Neural progenitor cell (in vitro differentiated cells): Measurements from ENCODE around the gene SAMD3.

Experiments
- CTCF ChIP-seq: fragments of 200-600 bp; sonication (generic); IDR thresholded peaks from 2 replicates; pipeline ENCODE4 v1.5.1; 2017; ENCODE audit warnings: antibody characterized with exemption, mild to moderate bottlenecking
- EZH2 ChIP-seq: fragments of 200-600 bp; sonication (generic); IDR thresholded peaks from 2 replicates; pipeline ENCODE4 v1.6.1; 2017; ENCODE audit warnings: antibody characterized with exemption, mild to moderate bottlenecking, moderate library complexity

DNA sequence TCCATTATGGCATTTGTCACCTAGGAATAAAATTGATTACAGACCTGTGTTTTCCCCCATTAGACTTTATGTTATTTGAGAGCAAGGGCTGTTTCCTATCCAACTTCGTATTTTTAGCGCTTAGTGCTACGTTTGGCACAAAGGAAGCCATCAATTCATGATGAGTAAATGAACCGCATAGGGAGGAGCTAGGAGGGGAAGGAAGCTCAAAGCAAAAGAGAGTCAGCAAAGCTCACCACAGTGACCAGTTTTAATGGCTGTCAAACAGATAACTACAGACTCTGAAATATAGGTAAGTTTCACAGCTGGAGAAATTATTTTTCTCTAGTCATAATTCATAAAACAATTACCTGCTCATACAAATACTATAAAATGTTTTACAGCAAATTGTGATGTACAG is 6.9 kb upstream of the SAMD3 start:
- TF ChIP-seq CTCF (no peak), EZH2 (no peak)
